Activated CD4-positive, alpha-beta memory T cell treated with anti-CD3 and anti-CD28 coated beads for 36 hours (primary cell): Measurements from ENCODE around the gene CLEC18A. TPM values are rescaled to one million over a fixed set of nuclear protein-coding genes. Genes with fewer than 3 reads are reported as not detected.
"Not testable (repeated sequence)": the region's sequence is repeated elsewhere in the genome, so short reads cannot be mapped to it uniquely, and the experiment has no call there.

Experiments
- CTCF ChIA-PET: fragments of 350-600 bp; sonication (Branson Sonifier 250); formaldehyde crosslinking; loops from one replicate; lab custom pipeline; 2021; ENCODE audit warnings: antibody characterized with exemption, inconsistent platforms; lab: Charles Lee
- POLR2A ChIA-PET: fragments of 350-600 bp; sonication (Branson Sonifier 250); formaldehyde crosslinking; loops from one replicate; lab custom pipeline; 2021; ENCODE audit warnings: antibody characterized with exemption; lab: Charles Lee
- DNase-seq: peaks from one replicate; pipeline ENCODE4 v3.0.0-alpha.2; 2020
- H3K27ac Mint-ChIP-seq: one replicate; pipeline ENCODE4 v1.8.0; 2021; ENCODE audit warnings: mixed read lengths
- H3K27me3 Mint-ChIP-seq: one replicate; pipeline ENCODE4 v1.8.0; 2021; ENCODE audit warnings: mixed read lengths
- H3K36me3 Mint-ChIP-seq: one replicate; pipeline ENCODE4 v1.8.0; 2021; ENCODE audit warnings: mixed read lengths
- H3K4me1 Mint-ChIP-seq: one replicate; pipeline ENCODE4 v1.8.0; 2021; ENCODE audit warnings: low read depth, mixed read lengths
- H3K4me3 Mint-ChIP-seq: one replicate; pipeline ENCODE4 v1.8.0; 2021; ENCODE audit warnings: mild to moderate bottlenecking, mixed read lengths
- H3K9me3 Mint-ChIP-seq: one replicate; pipeline ENCODE4 v1.8.0; 2021; ENCODE audit warnings: mixed read lengths
- intact Hi-C: fragments of 100-400 bp; cut with micrococcal nuclease; formaldehyde crosslinking; loops from one replicate; pipeline ENCODE4 v1.15.1; 2023
- total RNA-seq, 2 experiments: library from RNA; stranded (reverse); gene quantifications; one replicate each; pipeline ENCODE4 v1.2.3, GENCODE V29; 2021

CLEC18A gene
- total RNA-seq, 2 experiments from 2014 or later = 0.44 to 0.81 TPM

- Mint-ChIP-seq H3K9me3 (no peaks in the 10 kb centered on the region), H3K27ac (no peak overlapping the region), H3K4me1 (no peaks in the 10 kb centered on the region), H3K27me3 (no peaks in the 10 kb centered on the region), H3K4me3 (no peak overlapping the region), H3K36me3 (peaks cover 10% of the 10 kb centered on the region)
- intact Hi-C loops = no loop called here
- POLR2A ChIA-PET = no interaction called here
- CTCF ChIA-PET = interaction anchor here (1.7 kb wide), 1 partner anchor 11 kb away, joined by 13 read pairs; no protein-coding TSS in a partner anchor
- DNase-seq = no peak
Measured at GRCh38 chr16:69940676-69941075, 10.5 kb upstream of the CLEC18A start.

GRCh38 chr16:69941251-69942098, 9.7 kb upstream of the CLEC18A start:
- intact Hi-C loops = no loop called here
- peaks cover 7% of the 10 kb centered on the region for H3K36me3 Mint-ChIP-seq
- H3K27me3 Mint-ChIP-seq = no peaks in the 10 kb centered on the region
- DNase-seq = no peak
- H3K4me1 Mint-ChIP-seq = no peaks in the 10 kb centered on the region
- ChIA-PET POLR2A (no interaction called here), CTCF (interaction anchor here (1.7 kb wide), 1 partner anchor 12 kb away, joined by 13 read pairs; no protein-coding TSS in a partner anchor)
- no peak overlapping the region for H3K4me3 Mint-ChIP-seq
- no peak overlapping the region for H3K27ac Mint-ChIP-seq
- H3K9me3 Mint-ChIP-seq = no peaks in the 10 kb centered on the region

- no peak for DNase-seq
- Mint-ChIP-seq H3K4me1 (no peaks in the 10 kb centered on the region), H3K27ac (no peak overlapping the region), H3K36me3 (peaks cover 7% of the 10 kb centered on the region), H3K27me3 (no peaks in the 10 kb centered on the region), H3K4me3 (no peak overlapping the region), H3K9me3 (no peaks in the 10 kb centered on the region)
- intact Hi-C loops = no loop called here
- POLR2A ChIA-PET = no interaction called here
- CTCF ChIA-PET = interaction anchor here (1.2 to 1.7 kb wide), 2 partner anchors 12 kb away, joined by 3 to 13 read pairs; no protein-coding TSS in a partner anchor
Measured at GRCh38 chr16:69942099-69942491, 9.0 kb upstream of the CLEC18A start.

GRCh38 chr16:69942627-69943170, 8.4 kb upstream of the CLEC18A start:
- Mint-ChIP-seq H3K9me3 (no peaks in the 10 kb centered on the region), H3K27ac (no peak overlapping the region), H3K4me1 (no peaks in the 10 kb centered on the region), H3K4me3 (no peak overlapping the region), H3K27me3 (no peaks in the 10 kb centered on the region), H3K36me3 (peaks cover 7% of the 10 kb centered on the region)
- no peak for DNase-seq
- intact Hi-C loops = no loop called here
- ChIA-PET POLR2A (no interaction called here), CTCF (interaction anchor here (1.2 kb wide), 1 partner anchor 12 kb away, joined by 3 read pairs; no protein-coding TSS in a partner anchor)

- intact Hi-C loops, H3K4me1 Mint-ChIP-seq, POLR2A ChIA-PET, DNase-seq, H3K4me3 Mint-ChIP-seq, H3K9me3 Mint-ChIP-seq, H3K27me3 Mint-ChIP-seq, H3K36me3 Mint-ChIP-seq, H3K27ac Mint-ChIP-seq: not testable (repeated sequence)
- CTCF ChIA-PET = interaction anchor here (1.2 kb wide), 1 partner anchor 13 kb away, joined by 3 read pairs; no protein-coding TSS in a partner anchor
Measured at GRCh38 chr16:69943241-69944036, 7.7 kb upstream of the CLEC18A start.

GRCh38 chr16:69950411-69950810, 723 bp upstream of the CLEC18A start:
- H3K4me1 Mint-ChIP-seq, H3K27me3 Mint-ChIP-seq, POLR2A ChIA-PET, intact Hi-C loops, H3K9me3 Mint-ChIP-seq, DNase-seq, CTCF ChIA-PET, H3K27ac Mint-ChIP-seq, H3K4me3 Mint-ChIP-seq, H3K36me3 Mint-ChIP-seq: not testable (repeated sequence)

- DNase-seq, H3K27me3 Mint-ChIP-seq, H3K4me3 Mint-ChIP-seq, H3K27ac Mint-ChIP-seq, H3K9me3 Mint-ChIP-seq, H3K36me3 Mint-ChIP-seq, H3K4me1 Mint-ChIP-seq, POLR2A ChIA-PET, CTCF ChIA-PET, intact Hi-C loops: not testable (repeated sequence)
Measured at GRCh38 chr16:69951672-69952031, 518 bp downstream of the CLEC18A start.

GRCh38 chr16:69952116-69952515, 982 bp downstream of the CLEC18A start:
- POLR2A ChIA-PET, intact Hi-C loops, CTCF ChIA-PET: not testable (repeated sequence)

GRCh38 chr16:69952572-69953355, 1.6 kb downstream of the CLEC18A start:
- DNase-seq, H3K9me3 Mint-ChIP-seq, intact Hi-C loops, H3K4me3 Mint-ChIP-seq, CTCF ChIA-PET, H3K36me3 Mint-ChIP-seq, H3K27me3 Mint-ChIP-seq, H3K4me1 Mint-ChIP-seq, POLR2A ChIA-PET, H3K27ac Mint-ChIP-seq: not testable (repeated sequence)

More at GRCh38 chr16:69952116-69952515, 982 bp downstream of the CLEC18A start:
- not testable (repeated sequence) for H3K4me1 Mint-ChIP-seq, H3K27me3 Mint-ChIP-seq, H3K9me3 Mint-ChIP-seq, H3K4me3 Mint-ChIP-seq, DNase-seq, H3K36me3 Mint-ChIP-seq, H3K27ac Mint-ChIP-seq

- not testable (repeated sequence) for H3K4me3 Mint-ChIP-seq
Measured at GRCh38 chr16:69954241-69954640, 3.1 kb downstream of the CLEC18A start.

GRCh38 chr16:69963312-69963711, 12.2 kb downstream of the CLEC18A start:
- intact Hi-C loops, H3K9me3 Mint-ChIP-seq, H3K4me3 Mint-ChIP-seq, POLR2A ChIA-PET, CTCF ChIA-PET, DNase-seq, H3K27me3 Mint-ChIP-seq, H3K27ac Mint-ChIP-seq, H3K36me3 Mint-ChIP-seq, H3K4me1 Mint-ChIP-seq: not testable (repeated sequence)

More at GRCh38 chr16:69954241-69954640, 3.1 kb downstream of the CLEC18A start:
- CTCF ChIA-PET, H3K9me3 Mint-ChIP-seq, H3K27ac Mint-ChIP-seq, intact Hi-C loops, H3K27me3 Mint-ChIP-seq, DNase-seq, H3K36me3 Mint-ChIP-seq, POLR2A ChIA-PET, H3K4me1 Mint-ChIP-seq: not testable (repeated sequence)
